GM18508 (cell line): ENCODE data around the gene CTPS1.

ENCODE experiments used
- ATAC-seq: cut with Tn5 transposase; IDR thresholded peaks from one replicate; pipeline ENCODE4 v1.9.1; 2021; ENCODE audit warnings: moderate number of reproducible peaks; ENCODE audit not compliant: insufficient read depth, unreplicated experiment

CTPS1 gene

GRCh38 chr1:40979241-40980067 lies at the start of gene CTPS1:
TSS of gene CTPS1 (plus strand) at chr1:40979696. CDS start at chr1:40983291, 3,595 bp downstream.
- ATAC-seq = peak; percentile 57

- no peak for ATAC-seq
Measured at GRCh38 chr1:40930174-40930964, 49.1 kb upstream of the CTPS1 start.

- ATAC-seq = no peak
Measured at GRCh38 chr1:40931601-40932000, 47.9 kb upstream of the CTPS1 start.

- no peak for ATAC-seq
Measured at GRCh38 chr1:40932006-40932405, 47.5 kb upstream of the CTPS1 start.

DNA sequence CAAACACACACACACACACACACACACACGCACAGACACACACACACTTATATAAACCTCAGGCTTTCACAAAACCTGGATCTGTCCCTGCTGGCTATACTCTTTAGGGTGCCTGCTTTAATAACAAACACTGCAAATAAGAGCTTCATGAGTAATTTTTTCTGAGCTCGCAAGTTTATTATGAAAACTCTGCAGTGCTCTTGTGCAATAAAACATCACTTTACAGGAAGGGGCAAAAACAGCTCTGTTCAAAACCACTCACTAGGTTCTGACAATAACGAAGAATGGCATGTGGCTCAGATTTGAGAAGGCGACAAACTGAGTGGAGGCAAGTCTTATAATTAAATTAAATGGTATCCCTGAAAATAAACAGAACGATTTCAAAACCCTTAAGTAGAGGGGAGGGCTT lies 42.6 kb upstream of the CTPS1 start:
- no peak for ATAC-seq

DNA sequence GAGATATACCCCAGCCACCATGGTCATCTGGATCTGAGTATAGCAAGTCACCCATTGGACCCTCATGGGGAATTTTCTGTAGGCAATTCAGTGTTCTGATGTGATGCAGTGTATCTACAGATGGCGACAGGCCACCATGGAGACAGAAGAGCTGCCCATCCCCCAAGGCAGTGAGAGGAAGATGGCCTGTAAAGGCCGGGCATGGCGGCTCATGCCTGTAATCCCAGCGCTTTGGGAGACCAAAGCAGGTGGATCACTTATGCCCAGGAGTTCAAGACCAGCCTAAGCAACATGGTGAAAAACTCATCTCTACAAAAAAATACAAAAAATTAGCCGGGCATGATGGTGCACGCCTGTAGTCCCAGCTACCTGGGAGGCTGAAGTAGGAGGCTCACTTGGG lies 41.1 kb upstream of the CTPS1 start:
- no peak for ATAC-seq

DNA sequence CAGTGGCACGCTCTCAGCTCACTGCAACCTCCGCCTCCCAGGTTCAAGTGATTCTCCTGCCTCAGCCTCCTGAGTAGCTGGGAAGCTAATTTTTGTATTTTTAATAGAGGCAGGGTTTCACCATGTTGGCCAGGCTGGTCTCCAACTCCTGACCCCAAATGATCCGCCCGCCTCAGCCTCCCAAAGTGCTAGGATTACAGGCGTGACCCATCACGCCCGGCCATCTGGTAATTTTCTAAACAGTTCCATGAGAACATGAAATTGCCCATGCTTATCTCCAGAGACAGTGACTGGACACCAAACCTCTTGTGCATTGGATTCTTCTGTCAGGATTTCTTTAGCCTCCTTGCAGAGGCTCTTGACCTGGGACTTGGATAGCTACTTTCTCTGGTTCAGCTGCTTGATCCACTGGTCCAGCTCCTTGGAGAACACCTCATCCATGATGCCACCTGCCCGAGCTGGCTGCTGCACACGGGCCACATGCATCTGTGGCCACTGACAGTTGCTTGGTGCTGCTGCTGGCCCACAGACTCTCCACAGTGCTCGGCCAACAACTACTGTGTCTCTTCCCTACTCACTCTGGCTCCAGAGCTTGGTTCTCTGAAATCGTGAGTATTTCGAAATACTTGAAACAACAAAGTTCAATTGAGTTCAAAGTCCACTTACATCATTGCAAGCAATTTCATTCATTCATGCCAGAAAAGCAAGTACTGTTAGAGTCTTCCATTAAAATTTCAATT lies 40.0 kb upstream of the CTPS1 start:
- ATAC-seq = no peak

DNA sequence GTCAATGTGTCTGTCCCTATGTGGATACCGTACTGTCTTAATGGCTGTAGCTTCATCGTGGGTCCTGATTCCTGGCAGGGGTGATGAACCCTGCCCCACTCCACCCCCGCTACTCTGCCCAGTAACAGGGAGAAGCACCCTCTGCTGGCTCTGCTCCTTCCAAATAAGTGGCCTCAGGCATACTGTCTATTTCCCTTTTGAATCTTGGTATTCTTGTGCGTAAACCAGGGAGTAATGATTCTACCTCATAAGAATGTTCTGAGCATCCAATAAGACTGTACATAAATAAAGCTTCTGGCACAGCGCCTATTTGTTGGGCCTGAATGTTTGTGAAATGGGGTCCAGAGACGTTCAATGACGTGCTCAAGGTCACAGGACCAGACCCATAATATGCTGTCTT lies 35.2 kb upstream of the CTPS1 start:
- ATAC-seq = no peak

- no peak for ATAC-seq
Measured at GRCh38 chr1:40944841-40945430, 34.6 kb upstream of the CTPS1 start.

- no peak for ATAC-seq
Measured at GRCh38 chr1:40945491-40945973, 34.0 kb upstream of the CTPS1 start.

DNA sequence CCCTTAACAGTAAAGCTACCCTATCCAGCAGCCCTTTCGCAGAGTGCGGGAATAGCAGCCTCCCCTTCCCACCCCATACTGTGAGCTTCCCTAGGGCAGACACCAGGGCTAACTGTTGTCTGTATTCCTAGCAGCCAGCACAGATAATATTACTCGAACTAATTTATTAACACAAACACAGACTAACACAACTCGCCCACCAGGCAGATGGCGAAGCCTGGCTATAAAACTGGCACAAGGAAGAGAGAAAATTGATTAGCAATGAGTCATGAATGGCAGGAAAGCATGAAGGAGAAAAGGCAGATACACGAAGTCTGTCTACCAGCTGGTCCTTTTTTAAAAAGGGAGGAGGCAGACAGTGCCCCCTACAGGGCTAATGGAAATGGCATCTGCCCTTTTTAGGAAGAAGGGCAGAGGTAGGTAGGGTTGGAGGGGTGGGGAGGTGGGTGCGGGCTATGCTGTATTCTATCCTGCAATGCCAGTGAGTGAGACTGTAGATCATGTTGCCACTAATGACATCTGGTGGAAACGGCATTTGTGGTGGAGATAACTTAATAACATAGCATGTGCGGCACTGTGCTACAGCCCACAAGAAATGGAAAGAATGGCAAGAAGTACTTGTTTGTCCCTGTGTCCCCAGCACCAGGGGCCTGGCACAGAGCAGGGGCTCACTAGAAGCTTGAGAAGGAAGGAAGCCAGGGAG lies 30.6 kb upstream of the CTPS1 start:
- ATAC-seq = no peak

DNA sequence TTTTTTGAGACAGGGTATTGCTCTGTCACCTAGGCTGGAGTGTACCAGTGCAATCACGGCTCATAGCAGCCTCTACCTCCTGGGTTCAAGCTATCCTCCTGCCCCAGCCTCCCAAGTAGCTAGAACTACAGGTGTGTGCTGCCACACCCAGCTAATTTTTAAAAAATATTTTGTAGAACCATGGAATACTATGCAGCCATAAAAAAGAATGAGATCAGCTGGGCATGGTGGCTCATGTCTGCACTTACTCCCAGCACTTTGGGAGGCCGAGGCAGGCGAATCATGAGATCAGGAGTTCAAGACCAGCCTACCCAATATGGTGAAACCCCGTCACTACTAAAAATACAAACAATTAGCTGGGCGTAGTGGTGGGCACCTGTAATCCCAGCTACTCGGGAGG lies 29.9 kb upstream of the CTPS1 start:
- no peak for ATAC-seq

DNA sequence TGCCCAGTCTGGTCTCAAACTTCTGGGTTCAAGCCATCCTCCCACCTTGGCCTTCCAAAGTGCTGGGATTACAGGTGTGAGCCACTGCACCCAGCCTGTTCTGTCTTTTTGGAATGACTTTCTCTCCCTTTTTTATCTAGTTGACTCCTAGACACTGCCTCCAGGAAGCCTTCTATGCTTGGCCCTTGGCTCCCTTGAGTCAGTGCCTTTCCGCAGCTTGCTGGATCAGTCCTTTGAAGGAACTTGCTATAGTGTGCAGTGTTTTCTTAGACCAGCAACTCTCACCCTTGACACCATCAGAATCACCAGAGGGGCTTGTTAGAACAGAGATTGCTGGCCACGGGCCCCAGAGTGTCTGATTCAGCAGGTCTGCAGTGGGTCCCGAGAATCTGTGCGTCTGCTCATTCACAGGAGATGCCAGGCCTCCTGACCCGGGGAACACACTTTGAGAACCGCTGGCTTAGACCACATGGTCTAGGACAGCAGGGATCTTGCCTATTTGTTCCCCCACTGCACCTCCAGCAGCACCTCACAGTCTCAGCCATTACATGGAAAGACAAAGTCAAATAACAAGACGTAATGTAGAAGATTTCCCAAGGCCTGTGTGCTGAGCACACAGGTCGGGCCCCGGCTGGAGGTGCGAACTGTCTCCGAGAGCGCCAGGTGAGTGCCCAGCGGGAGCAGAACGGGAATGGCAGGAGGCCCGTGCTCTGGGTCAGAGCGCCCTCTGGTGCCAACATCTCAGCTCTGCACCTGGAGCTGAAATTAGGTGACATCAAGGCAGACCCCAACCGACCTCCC lies 27.4 kb upstream of the CTPS1 start:
- ATAC-seq = no peak

DNA sequence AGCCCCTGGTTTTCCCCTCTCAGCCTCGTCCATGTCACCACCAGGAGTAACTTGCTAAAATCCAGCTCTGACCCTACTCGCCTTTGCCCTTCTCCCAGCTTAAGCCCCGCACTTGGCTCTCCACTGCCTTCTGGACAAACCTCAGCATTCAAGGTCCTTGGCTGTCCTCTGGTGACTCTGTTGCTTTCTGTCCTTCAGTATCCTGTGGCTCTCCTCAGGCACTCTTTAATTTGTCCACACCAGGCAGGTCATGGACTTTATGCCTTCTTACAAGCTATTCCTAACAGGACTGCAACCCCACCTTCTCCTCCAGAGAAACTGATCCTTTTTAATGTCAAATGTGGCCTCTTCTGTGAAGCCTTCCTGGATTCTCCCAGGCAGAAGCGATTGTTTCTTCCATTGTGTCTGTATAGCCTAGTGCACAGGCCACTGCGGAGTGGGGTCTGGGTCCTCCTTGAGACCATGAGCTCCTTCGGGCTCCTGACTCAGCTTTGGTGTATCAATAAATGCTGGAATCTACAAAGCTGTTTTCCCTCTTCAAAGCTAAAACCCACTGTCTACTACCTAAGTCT lies 26.7 kb upstream of the CTPS1 start:
- no peak for ATAC-seq

- ATAC-seq = no peak
Measured at GRCh38 chr1:40954626-40955025, 24.9 kb upstream of the CTPS1 start.

DNA sequence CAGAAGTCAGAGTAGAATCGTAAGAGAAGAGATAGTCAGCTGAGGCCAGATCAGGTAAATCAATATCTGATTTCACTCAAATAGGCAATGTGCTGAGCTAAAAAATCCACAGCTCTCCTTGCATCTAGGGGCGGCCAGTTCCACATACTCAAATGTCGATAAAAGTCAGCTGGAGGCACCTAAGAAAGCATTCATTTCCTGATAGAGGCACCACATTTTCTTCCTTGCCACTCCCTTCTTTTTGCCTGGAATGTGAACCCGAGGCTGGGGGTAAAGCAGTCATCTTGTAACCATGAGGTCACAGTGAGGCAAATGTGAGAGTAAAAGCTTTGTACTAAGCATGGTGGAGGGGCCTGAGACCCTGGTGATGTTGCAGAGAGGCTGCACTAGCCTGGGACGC lies 24.2 kb upstream of the CTPS1 start:
- ATAC-seq = no peak

DNA sequence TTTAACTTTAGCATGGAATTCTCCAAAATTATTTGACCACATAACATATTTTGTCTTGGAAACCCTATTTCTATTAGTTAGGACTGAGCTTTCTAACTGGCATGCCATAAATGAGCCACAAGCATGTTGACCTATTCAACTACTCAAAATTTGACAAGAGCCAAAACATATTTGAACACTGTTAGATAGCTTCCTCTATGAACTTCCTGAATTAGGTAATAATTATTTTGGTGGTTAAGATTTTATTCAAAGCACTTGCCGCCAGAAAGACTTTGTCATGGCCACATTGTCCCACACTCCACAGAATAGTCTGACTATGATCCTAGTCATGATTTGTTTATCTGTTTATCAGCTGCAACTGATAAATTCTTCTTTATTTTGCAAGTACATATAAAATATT lies 23.1 kb upstream of the CTPS1 start:
- no peak for ATAC-seq

- no peak for ATAC-seq
Measured at GRCh38 chr1:40958210-40958609, 21.3 kb upstream of the CTPS1 start.

- no peak for ATAC-seq
Measured at GRCh38 chr1:40965531-40965930, 14.0 kb upstream of the CTPS1 start.
